GM12875 (cell line): ENCODE measurements around the gene SGMS1.
"Not testable (repeated sequence)": the region's sequence is repeated elsewhere in the genome, so short reads cannot be mapped to it uniquely, and the experiment has no call there.

Experiments
- H3K4me3 ChIP-seq: one replicate; pipeline ENCODE4 v1.5.1; 2011; ENCODE audit warnings: low read depth, low read length, control low read depth
- CTCF ChIP-seq: IDR thresholded peaks from 2 replicates; pipeline ENCODE4 v1.5.1; 2011; ENCODE audit warnings: low read depth, mild to moderate bottlenecking, control low read depth, inconsistent platforms, low read length, moderate library complexity, borderline replicate concordance; ENCODE audit not compliant: insufficient read depth

Gene SGMS1

GRCh38 chr10:50281210-50281966 is 342.4 kb downstream of the SGMS1 start:
- no peak for TF ChIP-seq CTCF
- no peak overlapping the region for H3K4me3 ChIP-seq

GRCh38 chr10:50280049-50280841 is 343.5 kb downstream of the SGMS1 start:
- H3K4me3 ChIP-seq = no peak overlapping the region
- TF ChIP-seq CTCF = no peak

DNA sequence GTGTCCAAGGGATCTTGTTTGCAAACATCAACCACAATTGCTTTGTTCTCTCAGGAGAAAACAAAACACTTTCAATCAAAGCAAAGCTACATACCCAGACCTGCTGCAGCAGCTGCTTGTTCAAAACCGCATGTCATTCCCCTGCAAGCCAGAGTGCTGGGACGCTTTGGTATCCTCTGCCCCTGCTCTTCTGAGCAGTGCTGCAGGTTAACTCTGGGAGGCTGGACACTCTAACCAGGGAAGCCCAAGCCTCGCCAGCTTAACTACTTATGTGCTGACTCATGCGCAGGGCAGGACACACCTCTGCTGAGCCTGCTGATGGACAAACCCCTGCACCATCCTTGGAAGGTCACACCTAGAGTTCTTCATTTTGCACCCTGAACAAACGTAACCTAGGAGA is 344.3 kb downstream of the SGMS1 start:
- no peak for TF ChIP-seq CTCF
- no peak overlapping the region for H3K4me3 ChIP-seq

DNA sequence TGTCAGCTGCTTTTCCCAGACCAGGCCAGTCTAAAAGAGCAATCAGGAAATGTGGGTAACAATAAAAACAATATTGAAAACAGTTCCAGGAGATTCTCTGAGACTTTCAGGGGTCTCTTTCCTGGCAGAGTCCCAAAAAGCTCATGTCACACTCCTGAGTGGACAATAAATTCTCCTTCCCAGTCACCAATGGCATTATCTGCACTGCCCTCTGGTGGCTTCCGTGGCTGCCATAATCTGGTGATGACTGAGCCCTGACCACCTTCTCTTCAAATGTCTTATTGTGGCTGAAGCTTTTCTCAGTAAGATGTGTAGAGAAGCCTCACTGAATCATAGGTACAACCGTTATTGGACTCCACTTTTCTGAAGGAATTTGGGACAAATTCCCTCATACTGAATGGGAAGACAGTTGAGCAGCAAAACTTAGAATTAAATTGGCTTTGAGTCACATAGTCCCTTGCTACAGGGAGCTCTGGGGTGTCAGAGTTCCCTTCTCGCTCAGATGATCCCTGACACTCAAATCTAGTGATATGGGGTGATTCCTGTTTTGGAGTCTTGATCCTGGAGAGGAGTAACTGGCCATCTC is 348.0 kb downstream of the SGMS1 start:
- H3K4me3 ChIP-seq = no peak overlapping the region
- TF ChIP-seq CTCF = peak; percentile 74; the same call in 1 of the 2 replicates

GRCh38 chr10:50272531-50272930 is 351.2 kb downstream of the SGMS1 start:
- no peak overlapping the region for H3K4me3 ChIP-seq
- TF ChIP-seq CTCF = no peak

GRCh38 chr10:50271564-50272250 is 352.0 kb downstream of the SGMS1 start:
- no peak overlapping the region for H3K4me3 ChIP-seq
- TF ChIP-seq CTCF = no peak

DNA sequence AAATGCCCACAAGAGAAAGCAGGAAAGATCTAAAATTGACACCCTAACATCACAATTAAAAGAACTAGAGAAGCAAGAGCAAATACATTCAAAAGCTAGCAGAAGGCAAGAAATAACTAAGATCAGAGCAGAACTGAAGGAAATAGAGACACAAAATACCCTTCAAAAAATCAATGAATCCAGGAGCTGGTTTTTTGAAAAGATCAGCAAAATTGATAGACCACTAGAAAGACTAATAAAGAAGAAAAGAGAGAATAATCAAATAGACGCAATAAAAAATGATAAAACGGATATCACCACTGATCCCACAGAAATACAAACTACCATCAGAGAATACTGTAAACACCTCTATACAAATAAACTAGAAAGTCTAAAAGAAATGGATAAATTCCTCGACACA is 355.9 kb downstream of the SGMS1 start:
- not testable (repeated sequence) for H3K4me3 ChIP-seq

GRCh38 chr10:50262625-50263024 is 361.1 kb downstream of the SGMS1 start:
- not testable (repeated sequence) for H3K4me3 ChIP-seq
